Measurements from ENCODE around the gene TACR1.
"Not testable (repeated sequence)": the region's sequence is repeated elsewhere in the genome, so short reads cannot be mapped to it uniquely, and the experiment has no call there.

TACR1 gene

GRCh38 chr2:75224636-75225094 is 25.3 kb upstream of the TACR1 start:
- DNase-seq (ENCODE audit: low read depth, low spot score): no peak
- H3K27ac ChIP-seq (ENCODE audit: low read length): no peak overlapping the region
- H3K9me3 ChIP-seq (ENCODE audit: control insufficient read depth, insufficient read depth, low read length): no peaks in the 10 kb centered on the region
- H3K4me1 ChIP-seq (ENCODE audit: control insufficient read depth, insufficient read depth, low read length): no peaks in the 10 kb centered on the region; the same call in 1 of the 2 replicates
- H3K36me3 ChIP-seq (ENCODE audit: control insufficient read depth, insufficient read depth, low read length): no peaks in the 10 kb centered on the region
- H3K4me3 ChIP-seq (ENCODE audit: low read length): no peak overlapping the region
- H3K27me3 ChIP-seq (ENCODE audit: control insufficient read depth, insufficient read depth, low read length): no peaks in the 10 kb centered on the region
- WGBS (ENCODE audit: insufficient coverage, insufficient read length): no CpG with 5 or more reads among the region's 4 CpGs

GRCh38 chr2:75222527-75222926 is 23.2 kb upstream of the TACR1 start:
- Histone ChIP-seq H3K4me1 (ENCODE audit: control insufficient read depth, insufficient read depth, low read length) (no peaks in the 10 kb centered on the region; the same call in 1 of the 2 replicates), H3K36me3 (ENCODE audit: control insufficient read depth, insufficient read depth, low read length) (no peaks in the 10 kb centered on the region), H3K27me3 (ENCODE audit: control insufficient read depth, insufficient read depth, low read length) (no peaks in the 10 kb centered on the region), H3K27ac (ENCODE audit: low read length) (no peak overlapping the region), H3K4me3 (ENCODE audit: low read length) (no peak overlapping the region), H3K9me3 (ENCODE audit: control insufficient read depth, insufficient read depth, low read length) (no peaks in the 10 kb centered on the region)
- no peak for DNase-seq (ENCODE audit: low read depth, low spot score)
- no CpG with 5 or more reads among the region's 4 CpGs for WGBS (ENCODE audit: insufficient coverage, insufficient read length)

- Histone ChIP-seq H3K9me3 (ENCODE audit: control insufficient read depth, insufficient read depth, low read length) (no peaks in the 10 kb centered on the region), H3K4me1 (ENCODE audit: control insufficient read depth, insufficient read depth, low read length) (no peaks in the 10 kb centered on the region; the same call in 1 of the 2 replicates), H3K4me3 (ENCODE audit: low read length) (no peak overlapping the region), H3K27me3 (ENCODE audit: control insufficient read depth, insufficient read depth, low read length) (no peaks in the 10 kb centered on the region), H3K36me3 (ENCODE audit: control insufficient read depth, insufficient read depth, low read length) (no peaks in the 10 kb centered on the region), H3K27ac (ENCODE audit: low read length) (no peak overlapping the region)
- no peak for DNase-seq (ENCODE audit: low read depth, low spot score)
- no CpG with 5 or more reads among the region's 3 CpGs for WGBS (ENCODE audit: insufficient coverage, insufficient read length)
Measured at GRCh38 chr2:75221862-75222261, 22.5 kb upstream of the TACR1 start.

GRCh38 chr2:75219213-75219612 is 19.9 kb upstream of the TACR1 start:
- no CpG with 5 or more reads among the region's 4 CpGs for WGBS (ENCODE audit: insufficient coverage, insufficient read length)

GRCh38 chr2:75211266-75211770 is 12.0 kb upstream of the TACR1 start:
- H3K27ac ChIP-seq (ENCODE audit: low read length): no peak overlapping the region
- no peaks in the 10 kb centered on the region for H3K9me3 ChIP-seq (ENCODE audit: control insufficient read depth, insufficient read depth, low read length)
- no CpG with 5 or more reads among the region's 1 CpG for WGBS (ENCODE audit: insufficient coverage, insufficient read length)
- H3K36me3 ChIP-seq (ENCODE audit: control insufficient read depth, insufficient read depth, low read length): no peaks in the 10 kb centered on the region
- no peaks in the 10 kb centered on the region for H3K27me3 ChIP-seq (ENCODE audit: control insufficient read depth, insufficient read depth, low read length)
- 0 out of 2 replicates have a peak, but pooled peaks cover 2% of the 10 kb centered on the region for H3K4me1 ChIP-seq (ENCODE audit: control insufficient read depth, insufficient read depth, low read length)
- DNase-seq (ENCODE audit: low read depth, low spot score): no peak
- no peak overlapping the region for H3K4me3 ChIP-seq (ENCODE audit: low read length)

More at GRCh38 chr2:75219213-75219612, 19.9 kb upstream of the TACR1 start:
- H3K27me3 ChIP-seq (ENCODE audit: control insufficient read depth, insufficient read depth, low read length); H3K27ac ChIP-seq (ENCODE audit: low read length); H3K4me1 ChIP-seq (ENCODE audit: control insufficient read depth, insufficient read depth, low read length); H3K4me3 ChIP-seq (ENCODE audit: low read length); H3K36me3 ChIP-seq (ENCODE audit: control insufficient read depth, insufficient read depth, low read length); DNase-seq (ENCODE audit: low read depth, low spot score); H3K9me3 ChIP-seq (ENCODE audit: control insufficient read depth, insufficient read depth, low read length): not testable (repeated sequence)

GRCh38 chr2:75210409-75210808 is 11.1 kb upstream of the TACR1 start:
- H3K4me3 ChIP-seq (ENCODE audit: low read length): no peak overlapping the region
- H3K27me3 ChIP-seq (ENCODE audit: control insufficient read depth, insufficient read depth, low read length): no peaks in the 10 kb centered on the region
- no peaks in the 10 kb centered on the region for H3K9me3 ChIP-seq (ENCODE audit: control insufficient read depth, insufficient read depth, low read length)
- no peak overlapping the region for H3K27ac ChIP-seq (ENCODE audit: low read length)
- H3K36me3 ChIP-seq (ENCODE audit: control insufficient read depth, insufficient read depth, low read length): no peaks in the 10 kb centered on the region
- DNase-seq (ENCODE audit: low read depth, low spot score): no peak
- H3K4me1 ChIP-seq (ENCODE audit: control insufficient read depth, insufficient read depth, low read length): 0 out of 2 replicates have a peak, but pooled peaks cover 2% of the 10 kb centered on the region
- WGBS (ENCODE audit: insufficient coverage, insufficient read length): no CpG with 5 or more reads among the region's 3 CpGs

GRCh38 chr2:75208738-75209137 is 9.4 kb upstream of the TACR1 start:
- 0 out of 2 replicates have a peak, but pooled peaks cover 2% of the 10 kb centered on the region for H3K4me1 ChIP-seq (ENCODE audit: control insufficient read depth, insufficient read depth, low read length)

GRCh38 chr2:75204833-75205232 is 5.5 kb upstream of the TACR1 start:
- no peak for DNase-seq (ENCODE audit: low read depth, low spot score)
- no CpG with 5 or more reads among the region's 3 CpGs for WGBS (ENCODE audit: insufficient coverage, insufficient read length)
- no peak overlapping the region for H3K27ac ChIP-seq (ENCODE audit: low read length)
- peaks cover 11% of the 10 kb centered on the region; the same call in 1 of the 2 replicates for H3K27me3 ChIP-seq (ENCODE audit: control insufficient read depth, insufficient read depth, low read length)
- H3K36me3 ChIP-seq (ENCODE audit: control insufficient read depth, insufficient read depth, low read length): no peaks in the 10 kb centered on the region
- H3K9me3 ChIP-seq (ENCODE audit: control insufficient read depth, insufficient read depth, low read length): no peaks in the 10 kb centered on the region
- H3K4me1 ChIP-seq (ENCODE audit: control insufficient read depth, insufficient read depth, low read length): no peaks in the 10 kb centered on the region
- H3K4me3 ChIP-seq (ENCODE audit: low read length): no peak overlapping the region

More at GRCh38 chr2:75208738-75209137, 9.4 kb upstream of the TACR1 start:
- DNase-seq (ENCODE audit: low read depth, low spot score): no peak
- Histone ChIP-seq H3K36me3 (ENCODE audit: control insufficient read depth, insufficient read depth, low read length) (no peaks in the 10 kb centered on the region), H3K9me3 (ENCODE audit: control insufficient read depth, insufficient read depth, low read length) (no peaks in the 10 kb centered on the region), H3K4me3 (ENCODE audit: low read length) (no peak overlapping the region), H3K27ac (ENCODE audit: low read length) (no peak overlapping the region), H3K27me3 (ENCODE audit: control insufficient read depth, insufficient read depth, low read length) (no peaks in the 10 kb centered on the region)
- WGBS (ENCODE audit: insufficient coverage, insufficient read length): no CpG with 5 or more reads among the region's 6 CpGs

- Histone ChIP-seq H3K36me3 (ENCODE audit: control insufficient read depth, insufficient read depth, low read length) (no peaks in the 10 kb centered on the region), H3K27me3 (ENCODE audit: control insufficient read depth, insufficient read depth, low read length) (peaks cover 31% of the 10 kb centered on the region), H3K9me3 (ENCODE audit: control insufficient read depth, insufficient read depth, low read length) (no peaks in the 10 kb centered on the region), H3K27ac (ENCODE audit: low read length) (no peak overlapping the region), H3K4me1 (ENCODE audit: control insufficient read depth, insufficient read depth, low read length) (peaks cover 4% of the 10 kb centered on the region; the same call in 1 of the 2 replicates), H3K4me3 (ENCODE audit: low read length) (no peak overlapping the region)
- no peak for DNase-seq (ENCODE audit: low read depth, low spot score)
- WGBS (ENCODE audit: insufficient coverage, insufficient read length): no CpG with 5 or more reads among the region's 2 CpGs
Measured at GRCh38 chr2:75202359-75202758, 3.0 kb upstream of the TACR1 start.

- peaks cover 4% of the 10 kb centered on the region; the same call in 1 of the 2 replicates for H3K4me1 ChIP-seq (ENCODE audit: control insufficient read depth, insufficient read depth, low read length)
- no peak overlapping the region for H3K27ac ChIP-seq (ENCODE audit: low read length)
- peaks cover 31% of the 10 kb centered on the region for H3K27me3 ChIP-seq (ENCODE audit: control insufficient read depth, insufficient read depth, low read length)
- H3K9me3 ChIP-seq (ENCODE audit: control insufficient read depth, insufficient read depth, low read length): no peaks in the 10 kb centered on the region
- no peak for DNase-seq (ENCODE audit: low read depth, low spot score)
- WGBS (ENCODE audit: insufficient coverage, insufficient read length): no CpG with 5 or more reads among the region's 57 CpGs
- H3K4me3 ChIP-seq (ENCODE audit: low read length): peak overlapping the region; percentile 31; the same call in 1 of the 2 replicates
- no peaks in the 10 kb centered on the region for H3K36me3 ChIP-seq (ENCODE audit: control insufficient read depth, insufficient read depth, low read length)
Measured at GRCh38 chr2:75200140-75201096, 1.1 kb upstream of the TACR1 start.

Data from iPS DF 6.9 (cell line).